PC-9 (cell line): ENCODE data around the gene ALPG. TPM values are rescaled to one million over a fixed set of nuclear protein-coding genes. Genes with fewer than 3 reads are reported as not detected.
"Not testable (repeated sequence)": the region's sequence is repeated elsewhere in the genome, so short reads cannot be mapped to it uniquely, and the experiment has no call there.

Experiments
- BruUV-seq: library from RNA; stranded (reverse); fragments of 400-500 nt; replicated peaks from 2 replicates; lab custom pipeline; 2021; lab: Mats Ljungman, UMichigan
- CTCF ChIA-PET: fragments of 300-600 bp; sonication (Branson Sonifier 250); formaldehyde crosslinking; loops from one replicate; lab custom pipeline; 2022; ENCODE audit warnings: antibody characterized with exemption; lab: Charles Lee
- POLR2A ChIA-PET: fragments of 300-600 bp; sonication (Branson Sonifier 250); formaldehyde crosslinking; loops from one replicate; lab custom pipeline; 2022; ENCODE audit warnings: antibody characterized with exemption; ENCODE audit not compliant: unreplicated experiment; lab: Charles Lee
- DNase-seq, 2 experiments: peaks; one replicate each; pipeline versions ENCODE4 v3.0.0 to v3.0.0-alpha.2; 2015 to 2022; ENCODE audit warnings: mixed read lengths in 1 of 2
- H2AFZ ChIP-seq: fragments of 200-600 bp; sonication (generic); 2 replicates; pipeline ENCODE4 v1.8.1; 2017; ENCODE audit warnings: antibody characterized with exemption
- H3F3A ChIP-seq: fragments of 200-600 bp; sonication (generic); 2 replicates; pipeline ENCODE4 v1.8.1; 2017; ENCODE audit warnings: antibody characterized with exemption, mild to moderate bottlenecking, low read depth; ENCODE audit not compliant: insufficient read depth
- H3K27ac ChIP-seq: fragments of 200-600 bp; sonication (generic); 2 replicates; pipeline ENCODE4 v1.6.1; 2016; ENCODE audit warnings: mixed run types
- H3K27me3 ChIP-seq: fragments of 200-600 bp; sonication (generic); 2 replicates; pipeline ENCODE4 v1.6.1; 2016; ENCODE audit warnings: low read depth, mixed run types; ENCODE audit not compliant: insufficient read depth
- H3K36me3 ChIP-seq: fragments of 200-600 bp; sonication (generic); 2 replicates; pipeline ENCODE4 v1.6.1; 2016; ENCODE audit warnings: low read depth, mixed run types
- H3K4me1 ChIP-seq: fragments of 200-600 bp; sonication (generic); replicated peaks from 2 replicates; pipeline ENCODE4 v1.6.1; 2016; ENCODE audit warnings: mixed run types; ENCODE audit not compliant: insufficient read depth
- H3K4me2 ChIP-seq: fragments of 200-600 bp; sonication (generic); 2 replicates; pipeline ENCODE4 v1.6.1; 2017; ENCODE audit warnings: mixed run types
- H3K4me3 ChIP-seq: fragments of 200-600 bp; sonication (generic); 2 replicates; pipeline ENCODE4 v1.6.1; 2016; ENCODE audit warnings: mixed run types
- H3K79me2 ChIP-seq: fragments of 200-600 bp; sonication (generic); 2 replicates; pipeline ENCODE4 v1.6.1; 2017; ENCODE audit warnings: low read depth, mixed run types
- H3K9me2 ChIP-seq: fragments of 200-600 bp; sonication (generic); 2 replicates; pipeline ENCODE4 v1.8.1; 2017; ENCODE audit warnings: mild to moderate bottlenecking; ENCODE audit not compliant: insufficient read depth
- H3K9me3 ChIP-seq: fragments of 200-600 bp; sonication (generic); 2 replicates; pipeline ENCODE4 v1.8.1; 2016; ENCODE audit warnings: low read depth; ENCODE audit not compliant: insufficient read depth
- H4K20me1 ChIP-seq: fragments of 200-600 bp; sonication (generic); 2 replicates; pipeline ENCODE4 v1.8.1; 2017; ENCODE audit not compliant: insufficient read depth
- CTCF ChIP-seq: fragments of 200-600 bp; sonication (generic); conservative IDR thresholded peaks from 2 replicates; pipeline ENCODE4 v1.6.1; 2017; ENCODE audit warnings: mixed run types, antibody characterized with exemption, mild to moderate bottlenecking, moderate library complexity
- EZH2 ChIP-seq: fragments of 200-600 bp; sonication (generic); IDR thresholded peaks from 2 replicates; pipeline ENCODE4 v1.8.0; 2017; ENCODE audit warnings: antibody characterized with exemption, low read depth
- intact Hi-C: fragments of 100-400 bp; cut with micrococcal nuclease; formaldehyde crosslinking; loops from one replicate; pipeline ENCODE4 v1.10.0; 2022; ENCODE audit not compliant: unreplicated experiment
- total RNA-seq: library from RNA; stranded (reverse); gene quantifications from 2 replicates; pipeline ENCODE4 v1.2.3, GENCODE V29; 2021

ALPG gene
- total RNA-seq, 1 experiment from 2014 or later: 0.76 TPM

- H3K9me3 ChIP-seq: no peaks in the 10 kb centered on the region
- H3K9me2 ChIP-seq: no peaks in the 10 kb centered on the region
- no peak overlapping the region for H3K4me3 ChIP-seq
- CTCF ChIA-PET: interaction anchor here (0.5 to 1.0 kb wide), 4 partner anchors 14 to 1894 kb away, joined by 3 to 7 read pairs (median 4); partner anchors contain the start of gene ALPP
- H4K20me1 ChIP-seq: no peaks in the 10 kb centered on the region
- no peak overlapping the region for H2AFZ ChIP-seq
- H3K36me3 ChIP-seq: no peaks in the 10 kb centered on the region
- POLR2A ChIA-PET: interaction anchor here (0.7 kb wide), 1 partner anchor 15 kb away, joined by 3 read pairs; the partner anchor contains the start of gene ALPP
- intact Hi-C loops: loop anchor here (2.0 kb wide), 1 partner anchor 21 kb away; no protein-coding TSS in a partner anchor
- no peaks in the 10 kb centered on the region for H3K27me3 ChIP-seq
- no peak for TF ChIP-seq EZH2
- no peak for TF ChIP-seq CTCF
- no peak overlapping the region for H3K4me2 ChIP-seq
- no peaks in the 10 kb centered on the region for H3F3A ChIP-seq
- H3K4me1 ChIP-seq: peaks cover 12% of the 10 kb centered on the region
- DNase-seq: no peak
- H3K27ac ChIP-seq: no peak overlapping the region
- H3K79me2 ChIP-seq: no peaks in the 10 kb centered on the region
- BruUV-seq: no TSS peak
Observed at GRCh38 chr2:232363784-232364615, 42.6 kb upstream of the ALPG start.

GRCh38 chr2:232364806-232365594 is 41.6 kb upstream of the ALPG start:
- not testable (repeated sequence) for H3K36me3 ChIP-seq, H3F3A ChIP-seq, H2AFZ ChIP-seq, BruUV-seq, H3K9me2 ChIP-seq, H3K27me3 ChIP-seq, H3K79me2 ChIP-seq, DNase-seq, H3K9me3 ChIP-seq, H3K4me3 ChIP-seq, H4K20me1 ChIP-seq
- Histone ChIP-seq H3K4me2 (peak overlapping the region; percentile 61), H3K4me1 (peaks cover 12% of the 10 kb centered on the region), H3K27ac (peak overlapping the region; percentile 52)
- ChIA-PET CTCF (interaction anchor here (0.6 to 1.7 kb wide), 4 partner anchors 13 to 802 kb away, joined by 3 to 7 read pairs (median 4); partner anchors contain the start of gene ALPP), POLR2A (interaction anchor here (0.6 kb wide), 2 partner anchors 12 to 21 kb away, joined by 3 to 31 read pairs; no protein-coding TSS in a partner anchor)
- intact Hi-C loops: loop anchor here (2.0 to 5.0 kb wide), 3 partner anchors 20 to 72 kb away; no protein-coding TSS in a partner anchor

GRCh38 chr2:232365621-232366321 is 40.9 kb upstream of the ALPG start:
- H3K27me3 ChIP-seq: no peaks in the 10 kb centered on the region
- no peaks in the 10 kb centered on the region for H3K36me3 ChIP-seq
- ChIA-PET POLR2A (interaction anchor here (0.6 to 0.7 kb wide), 4 partner anchors 11 to 580 kb away, joined by 3 to 31 read pairs (median 4); no protein-coding TSS in a partner anchor), CTCF (interaction anchor here (0.8 to 1.7 kb wide), 2 partner anchors 30 to 31 kb away, joined by 3 to 5 read pairs; no protein-coding TSS in a partner anchor)
- H3K9me2 ChIP-seq: no peaks in the 10 kb centered on the region
- peak overlapping the region; percentile 61 for H3K4me2 ChIP-seq
- H4K20me1 ChIP-seq: no peaks in the 10 kb centered on the region
- BruUV-seq: no TSS peak
- peak overlapping the region; percentile 52 for H3K27ac ChIP-seq
- DNase-seq: peak; percentile 78 to 84
- H2AFZ ChIP-seq: no peak overlapping the region
- H3K4me3 ChIP-seq: no peak overlapping the region
- intact Hi-C loops: loop anchor here (2.0 to 5.0 kb wide), 3 partner anchors 19 to 72 kb away; no protein-coding TSS in a partner anchor
- no peaks in the 10 kb centered on the region for H3F3A ChIP-seq
- no peaks in the 10 kb centered on the region for H3K9me3 ChIP-seq
- H3K79me2 ChIP-seq: no peaks in the 10 kb centered on the region
- peaks cover 12% of the 10 kb centered on the region for H3K4me1 ChIP-seq
- TF ChIP-seq CTCF (peak; percentile 72), EZH2 (no peak)

- ChIA-PET CTCF (interaction anchor here (0.8 to 1.7 kb wide), 2 partner anchors 30 to 31 kb away, joined by 3 to 5 read pairs; no protein-coding TSS in a partner anchor), POLR2A (interaction anchor here (0.7 kb wide), 1 partner anchor 581 kb away, joined by 3 read pairs; no protein-coding TSS in a partner anchor)
- not testable (repeated sequence) for H2AFZ ChIP-seq, H3K9me2 ChIP-seq, DNase-seq, H3K79me2 ChIP-seq, H4K20me1 ChIP-seq, H3K9me3 ChIP-seq, H3K27me3 ChIP-seq, H3K4me3 ChIP-seq, H3K4me2 ChIP-seq, BruUV-seq, H3K36me3 ChIP-seq, H3F3A ChIP-seq, H3K27ac ChIP-seq
- intact Hi-C loops: loop anchor here (5.0 kb wide), 2 partner anchors 56 to 71 kb away; no protein-coding TSS in a partner anchor
- H3K4me1 ChIP-seq: peaks cover 12% of the 10 kb centered on the region
Observed at GRCh38 chr2:232366461-232366860, 40.2 kb upstream of the ALPG start.
